Right lobe of liver (tissue), 4 donors: Measurements from ENCODE around the gene NR1D2.

Experiments
- CTCF ChIP-seq, 4 donors: fragments of 200-600 bp in 3 of 4; fragments of 450-650 bp in 1 of 4; IDR thresholded peaks; one replicate each; pipeline versions ENCODE4 v1.5.1 to v1.8.0; 2016 to 2022; ENCODE audit warnings: antibody characterized with exemption in 4 of 4, mild to moderate bottlenecking in 2 of 4
- POLR2A ChIP-seq: fragments of 450-650 bp; IDR thresholded peaks from one replicate; pipeline ENCODE4 v1.6.1; 2017; ENCODE audit warnings: antibody characterized with exemption, mild to moderate bottlenecking
- donor health status: DM: no; HTN: no; CAD: no.
- donor health status: DM: no; HTN: no; CAD: no.
- donor health status: DM: no; HTN: yes; CAD: no.

GRCh38 chr3:24019585-24019984, 74.5 kb downstream of the NR1D2 start:
- TF ChIP-seq CTCF (IDR thresholded peaks at IDR 0.05) (no peak), POLR2A (no peak)
